ENCODE results near the gene MELTF.

DNA sequence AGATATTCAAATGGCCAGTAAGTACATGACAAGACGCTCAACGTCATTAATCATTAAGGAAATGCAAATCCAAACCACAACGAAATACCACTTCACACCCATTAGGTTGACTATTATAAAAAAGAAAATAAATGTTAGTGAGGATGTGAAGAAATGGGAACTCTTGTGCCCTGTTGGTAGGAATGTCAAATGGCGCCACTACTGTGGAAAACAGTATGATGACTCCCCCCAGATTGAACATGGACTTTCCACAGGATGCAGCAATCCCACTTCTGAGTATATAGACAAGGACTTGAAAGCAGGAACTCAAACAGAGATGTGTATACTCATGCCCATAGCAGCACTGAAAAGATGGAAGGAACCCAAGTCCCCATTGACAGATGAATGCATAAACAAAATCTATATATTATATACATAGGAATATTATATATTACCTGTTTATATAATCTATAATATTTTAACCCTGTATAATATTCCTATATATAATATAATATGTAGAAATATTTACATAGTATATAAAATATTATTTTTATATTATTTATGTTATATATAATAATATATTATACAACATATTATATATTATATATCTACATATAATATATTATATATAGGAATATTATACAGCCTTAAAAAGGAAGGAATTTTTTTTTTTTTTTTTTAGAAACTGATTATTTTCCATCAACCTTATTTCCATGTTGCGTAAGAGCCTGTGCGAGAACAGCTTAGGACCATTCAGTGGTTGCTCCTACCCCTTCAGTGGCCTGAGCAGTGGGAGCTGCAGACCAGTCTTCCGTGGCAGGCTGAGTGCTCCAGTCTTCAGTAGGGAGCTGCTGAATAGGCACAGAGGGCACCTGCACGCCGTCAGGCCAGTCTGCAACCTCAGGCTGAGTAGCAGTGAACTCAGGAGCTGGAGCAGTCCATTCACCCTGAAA, 43.4 kb downstream of the MELTF start:
- TF ChIP-seq YY1 (IDR thresholded peaks at IDR 0.05; ENCODE audit: insufficient read depth, insufficient read length) (no peak), SUZ12 (IDR thresholded peaks at IDR 0.05; ENCODE audit: extremely low read depth, insufficient read depth, insufficient read length) (no peak)

Measured in NT2/D1 (cell line).